ENCODE results near the gene AFMID. TPM values are rescaled to one million over a fixed set of nuclear protein-coding genes. Genes with fewer than 3 reads are reported as not detected.

Gene AFMID
- total and polyA plus RNA-seq, 2 of the 13 experiments (the other 11 are each of a cell fraction or from before 2014, with no cell fraction given): 249 to 270 TPM

DNA sequence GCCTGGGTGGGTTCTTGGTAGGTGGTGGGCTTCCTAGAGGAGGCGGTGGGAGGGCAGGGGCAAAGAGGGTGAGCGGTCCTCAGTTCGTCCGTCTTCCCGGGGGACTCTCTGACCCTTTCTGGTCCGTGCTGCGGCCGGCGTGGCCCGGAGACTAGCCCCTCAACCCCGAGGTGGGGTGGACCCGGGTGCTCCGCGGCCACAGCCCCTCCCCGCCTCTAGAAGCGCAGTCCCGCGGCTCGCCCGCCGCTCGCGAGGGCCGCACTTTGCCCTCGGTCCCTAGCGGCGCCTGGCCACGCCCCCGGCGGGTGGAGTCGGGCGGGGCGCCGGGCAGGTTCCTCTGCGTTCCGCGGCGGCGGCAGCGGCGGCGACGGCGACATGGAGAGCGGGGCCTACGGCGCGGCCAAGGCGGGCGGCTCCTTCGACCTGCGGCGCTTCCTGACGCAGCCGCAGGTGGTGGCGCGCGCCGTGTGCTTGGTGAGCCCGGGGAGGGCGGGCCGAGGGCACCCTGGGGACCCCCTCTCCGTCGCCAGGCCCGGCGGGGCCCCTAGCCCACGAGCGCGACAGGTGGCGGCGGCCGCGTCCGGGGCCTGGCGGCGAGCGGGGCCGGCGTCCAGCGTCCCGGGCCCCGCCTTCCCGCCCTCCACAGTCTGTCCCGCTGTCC lies 18.8 kb upstream of the AFMID start, which contains the start of gene SYNGR2 (continued):
- TF ChIP-seq GABPB1 (CRISPR knock-in tag; IDR thresholded peaks at IDR 0.05): peak; percentile 72
- TF ChIP-seq KDM6A (CRISPR knock-in tag; IDR thresholded peaks at IDR 0.05; ENCODE audit: low read depth): no peak
- peak; percentile 47 for TF ChIP-seq BCL6 (CRISPR knock-in tag; IDR thresholded peaks at IDR 0.05)
- TF ChIP-seq TSC22D2 (CRISPR knock-in tag; IDR thresholded peaks at IDR 0.05; ENCODE audit: borderline replicate concordance): peak; percentile 87; the same call in 1 of the 2 replicates
- 0 out of 2 replicates have a peak, but pooled peaks have one; percentile 19 for TF ChIP-seq RARA (CRISPR knock-in tag; IDR thresholded peaks at IDR 0.05)
- TF ChIP-seq SMAD1 (CRISPR knock-in tag; IDR thresholded peaks at IDR 0.05; ENCODE audit: borderline replicate concordance, low read depth): peak; percentile 71; the same call in 1 of the 2 replicates
- TF ChIP-seq NFIC (IDR thresholded peaks at IDR 0.05; ENCODE audit: low read length): no peak
- no peak for TF ChIP-seq ZBTB1 (CRISPR knock-in tag; IDR thresholded peaks at IDR 0.05; ENCODE audit: borderline replicate concordance)
- 0 out of 4 replicates have a peak, but pooled peaks of 1 of the 2 experiments have one; percentile 42 for TF ChIP-seq KLF16 (CRISPR knock-in tag; IDR thresholded peaks at IDR 0.05)
- 0 out of 2 replicates have a peak, but pooled peaks have one; percentile 40 for TF ChIP-seq THRA (CRISPR knock-in tag; IDR thresholded peaks at IDR 0.05; ENCODE audit: borderline replicate concordance)
- 0 out of 2 replicates have a peak, but pooled peaks have one; percentile 23 for TF ChIP-seq ZNF256 (CRISPR knock-in tag; conservative IDR thresholded peaks at IDR 0.05)
- TF ChIP-seq TGIF2 (CRISPR knock-in tag; IDR thresholded peaks at IDR 0.05): no peak
- no peak for TF ChIP-seq ZBTB49 (CRISPR knock-in tag; IDR thresholded peaks at IDR 0.05; ENCODE audit: borderline replicate concordance)
- peak; percentile 77; the same call in 1 of the 2 replicates for TF ChIP-seq ZBTB2 (CRISPR knock-in tag; IDR thresholded peaks at IDR 0.05; ENCODE audit: low read depth)
- no peak for TF ChIP-seq TIGD3 (CRISPR knock-in tag; IDR thresholded peaks at IDR 0.05; ENCODE audit: borderline replicate concordance)
- TF ChIP-seq ZNF446 (CRISPR knock-in tag; IDR thresholded peaks at IDR 0.05): peak; percentile 51; the same call in 1 of the 2 replicates

Data from HepG2 (cell line).